Measurements from ENCODE around the gene SLC1A7.

Gene SLC1A7

DNA sequence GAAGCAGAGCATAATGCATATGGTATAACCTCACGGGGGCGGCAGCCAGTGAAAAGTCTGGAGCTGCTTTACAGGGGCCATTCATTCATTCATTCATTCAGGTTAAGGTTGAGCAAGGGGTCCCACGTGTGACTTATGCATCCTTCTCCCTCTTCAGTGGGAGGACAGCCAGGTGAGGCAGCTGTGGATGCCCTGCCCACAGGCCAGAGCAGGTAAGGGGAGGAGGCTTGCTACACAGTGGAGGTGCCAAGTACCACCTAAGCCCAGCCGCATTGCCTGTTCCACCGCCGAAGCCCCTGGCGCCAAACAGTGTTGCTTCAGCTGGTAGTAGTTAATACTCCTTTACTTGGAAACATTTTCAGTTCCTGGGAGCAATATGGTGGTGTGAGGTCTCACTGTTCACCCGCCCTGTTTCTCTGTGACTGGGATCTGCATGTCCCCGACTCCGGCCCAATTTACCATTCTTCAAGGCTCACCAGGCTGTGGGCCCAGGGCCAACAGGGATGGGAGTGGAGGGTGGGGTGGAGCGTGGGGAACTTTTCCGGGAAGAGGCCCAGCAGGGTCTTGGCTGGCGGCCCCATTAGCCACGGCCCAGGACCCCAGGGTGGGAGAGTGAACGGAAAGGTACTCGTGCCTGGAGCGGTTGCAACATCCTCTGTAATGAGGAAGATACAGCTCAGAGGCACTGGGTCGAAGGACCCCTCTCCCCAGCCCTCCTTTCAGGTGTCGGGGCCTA is 81.1 kb downstream of the SLC1A7 start:
- H3K4me3 ChIP-seq (ENCODE audit: low read depth, low read length), result no peak overlapping the region

GRCh38 chr1:53060579-53060978 is 81.9 kb downstream of the SLC1A7 start:
- H3K4me3 ChIP-seq (ENCODE audit: low read depth, low read length), result no peak overlapping the region
- no peak for TF ChIP-seq CTCF (IDR thresholded peaks at IDR 0.05; ENCODE audit: borderline replicate concordance, insufficient read depth, low read depth, low read length)

More for the DNA sequence above, 81.1 kb downstream of the SLC1A7 start:
- no peak for TF ChIP-seq CTCF (IDR thresholded peaks at IDR 0.05; ENCODE audit: borderline replicate concordance, insufficient read depth, low read depth, low read length)

DNA sequence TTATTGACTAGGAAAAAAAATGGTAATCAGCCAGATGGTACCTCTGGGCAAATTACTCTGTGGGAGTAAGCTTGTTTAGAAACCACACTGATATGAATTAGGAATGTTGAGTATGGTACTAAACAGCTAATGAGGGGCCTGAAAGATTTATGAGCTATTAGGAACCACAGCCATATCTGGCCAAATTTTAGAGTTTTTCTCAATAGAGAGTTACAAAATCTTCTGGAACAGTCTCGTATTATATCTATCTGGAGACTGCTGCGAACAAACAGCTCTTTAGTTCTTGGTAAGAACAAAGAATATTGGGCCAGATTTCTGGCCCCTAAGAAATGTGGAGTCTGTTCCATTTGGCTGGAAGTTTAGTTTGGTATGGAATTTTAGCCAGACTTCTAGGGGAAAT is 85.3 kb downstream of the SLC1A7 start:
- no peak for TF ChIP-seq CTCF (IDR thresholded peaks at IDR 0.05; ENCODE audit: borderline replicate concordance, insufficient read depth, low read depth, low read length)
- H3K4me3 ChIP-seq (ENCODE audit: low read depth, low read length), result no peak overlapping the region

DNA sequence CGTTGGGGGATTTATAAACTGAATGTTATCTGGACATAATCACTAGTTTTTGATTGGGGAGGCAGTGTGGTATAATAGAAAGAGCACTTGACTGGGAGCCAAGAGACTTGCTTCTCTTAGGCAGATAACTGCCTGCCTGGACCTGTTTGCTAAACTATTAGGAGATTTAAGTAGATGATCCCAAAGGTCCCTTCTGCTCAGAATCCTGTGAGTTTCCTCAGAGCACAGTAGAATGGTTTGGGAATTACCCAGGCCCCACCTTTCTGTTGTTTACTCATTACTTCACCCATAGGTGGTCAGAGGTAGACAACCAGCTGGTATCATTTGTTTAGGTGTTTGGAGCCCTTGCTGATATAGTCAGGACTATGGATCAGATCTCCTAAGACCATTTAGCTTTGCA is 90.8 kb downstream of the SLC1A7 start:
- no peak for TF ChIP-seq CTCF (IDR thresholded peaks at IDR 0.05; ENCODE audit: borderline replicate concordance, insufficient read depth, low read depth, low read length)
- no peak overlapping the region for H3K4me3 ChIP-seq (ENCODE audit: low read depth, low read length)

DNA sequence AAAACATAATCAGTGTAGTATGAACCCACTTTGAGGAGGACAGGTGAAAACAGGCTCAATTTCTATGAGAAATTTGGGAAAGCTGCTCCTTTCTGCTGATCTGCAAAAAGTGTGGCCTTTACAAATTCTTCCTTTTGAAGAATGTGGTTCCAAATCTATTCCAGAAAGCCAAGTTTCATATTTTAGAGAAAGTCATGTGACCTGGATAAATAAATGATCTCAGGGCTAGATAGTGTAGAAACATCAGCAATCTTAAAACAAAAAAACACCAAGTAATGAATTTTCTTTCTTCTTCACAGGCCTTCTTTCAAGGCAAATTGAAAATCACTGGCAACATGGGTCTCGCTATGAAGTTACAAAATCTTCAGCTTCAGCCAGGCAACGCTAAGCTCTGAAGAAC is 92.1 kb downstream of the SLC1A7 start:
- no peak for TF ChIP-seq CTCF (IDR thresholded peaks at IDR 0.05; ENCODE audit: borderline replicate concordance, insufficient read depth, low read depth, low read length)
- H3K4me3 ChIP-seq (ENCODE audit: low read depth, low read length), result no peak overlapping the region

GRCh38 chr1:53049574-53049967 is 92.9 kb downstream of the SLC1A7 start:
- H3K4me3 ChIP-seq (ENCODE audit: low read depth, low read length), result no peak overlapping the region
- TF ChIP-seq CTCF (IDR thresholded peaks at IDR 0.05; ENCODE audit: borderline replicate concordance, insufficient read depth, low read depth, low read length), result no peak

DNA sequence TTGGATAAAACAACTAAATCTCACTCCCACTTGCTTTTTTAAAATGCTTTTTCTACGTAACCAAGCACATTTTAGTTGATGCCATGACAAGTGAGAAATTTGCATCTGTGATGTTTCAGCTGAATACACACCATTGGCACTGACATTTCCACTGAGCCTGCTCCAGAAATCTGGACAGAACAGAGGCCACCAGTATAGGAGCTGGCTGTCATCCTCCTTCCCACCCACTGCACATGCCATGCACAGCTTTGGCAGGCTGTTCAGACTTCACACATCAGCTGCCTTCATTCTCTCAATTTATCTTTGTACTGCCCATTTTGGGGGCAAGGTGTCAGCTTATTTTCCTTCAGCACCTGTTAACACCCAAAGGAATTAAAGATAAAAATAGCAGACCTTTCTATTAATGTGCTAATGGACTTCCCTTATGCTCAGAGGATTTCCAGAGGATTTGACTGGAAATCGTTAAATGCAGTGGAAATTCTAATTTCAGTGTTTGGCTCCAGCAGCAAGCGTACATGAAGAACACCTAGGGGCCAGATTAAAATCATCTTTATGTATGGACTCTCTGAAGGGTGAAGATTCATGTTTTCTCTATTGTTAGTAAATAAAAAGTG is 93.4 kb downstream of the SLC1A7 start:
- H3K4me3 ChIP-seq (ENCODE audit: low read depth, low read length), result no peak overlapping the region
- no peak for TF ChIP-seq CTCF (IDR thresholded peaks at IDR 0.05; ENCODE audit: borderline replicate concordance, insufficient read depth, low read depth, low read length)

Data from GM12875 (cell line).